Activated gamma-delta T cell (primary cell): ENCODE results near the gene FOXD2.

Experiments used
- DNase-seq: peaks from one replicate; lab custom pipeline; 2025; lab: John Stamatoyannopoulos, UW

FOXD2 gene

GRCh38 chr1:47417170-47418044 is 20.4 kb upstream of the FOXD2 start:
- DNase-seq = no peak

GRCh38 chr1:47418122-47418521 is 19.7 kb upstream of the FOXD2 start:
- DNase-seq = no peak

GRCh38 chr1:47418681-47419325 is 19.0 kb upstream of the FOXD2 start:
- DNase-seq = no peak

- DNase-seq = no peak
Measured at GRCh38 chr1:47420547-47420946, 17.3 kb upstream of the FOXD2 start.

DNA sequence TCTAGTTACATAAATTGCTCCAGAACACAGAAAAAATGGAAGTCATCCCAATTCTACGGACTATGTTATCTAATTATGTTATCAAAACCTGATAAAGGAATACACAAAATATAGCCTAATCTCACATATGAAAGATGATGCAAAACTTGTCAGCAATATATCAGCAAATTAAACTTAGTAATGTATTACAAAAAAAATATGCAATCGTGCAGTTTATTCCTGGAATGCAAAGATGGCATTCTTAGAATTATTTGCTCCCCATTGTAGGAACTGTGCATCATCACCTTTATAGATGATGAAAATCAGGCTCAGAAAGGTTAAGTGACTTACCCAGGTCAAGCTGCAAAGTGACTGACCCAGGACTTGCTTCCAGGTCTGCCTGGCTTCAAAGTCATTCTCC is 14.0 kb upstream of the FOXD2 start:
- no peak for DNase-seq

GRCh38 chr1:47424336-47424982 is 13.4 kb upstream of the FOXD2 start:
- DNase-seq = no peak

- no peak for DNase-seq
Measured at GRCh38 chr1:47431534-47431933, 6.3 kb upstream of the FOXD2 start.

GRCh38 chr1:47432071-47433036 is 5.5 kb upstream of the FOXD2 start:
- no peak for DNase-seq

DNA sequence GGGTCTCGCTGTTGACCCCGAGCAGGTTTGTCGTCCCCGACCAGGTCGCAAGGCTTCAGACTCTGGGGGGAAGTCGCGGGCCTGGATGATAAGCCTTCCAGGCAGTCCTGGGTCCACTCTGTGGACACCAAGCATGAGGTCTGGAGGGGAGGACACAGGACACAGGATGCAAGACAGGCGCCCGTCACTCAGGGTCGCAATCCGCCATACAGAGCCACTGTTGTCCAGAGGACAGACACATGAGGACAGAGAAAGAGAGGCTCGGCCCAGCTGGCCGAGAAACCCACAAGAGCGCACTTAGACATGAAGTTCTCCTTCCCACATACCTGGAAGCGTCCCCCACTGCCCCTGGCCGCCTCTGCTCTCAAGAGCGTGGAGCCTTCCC is 4.8 kb upstream of the FOXD2 start:
- no peak for DNase-seq

DNA sequence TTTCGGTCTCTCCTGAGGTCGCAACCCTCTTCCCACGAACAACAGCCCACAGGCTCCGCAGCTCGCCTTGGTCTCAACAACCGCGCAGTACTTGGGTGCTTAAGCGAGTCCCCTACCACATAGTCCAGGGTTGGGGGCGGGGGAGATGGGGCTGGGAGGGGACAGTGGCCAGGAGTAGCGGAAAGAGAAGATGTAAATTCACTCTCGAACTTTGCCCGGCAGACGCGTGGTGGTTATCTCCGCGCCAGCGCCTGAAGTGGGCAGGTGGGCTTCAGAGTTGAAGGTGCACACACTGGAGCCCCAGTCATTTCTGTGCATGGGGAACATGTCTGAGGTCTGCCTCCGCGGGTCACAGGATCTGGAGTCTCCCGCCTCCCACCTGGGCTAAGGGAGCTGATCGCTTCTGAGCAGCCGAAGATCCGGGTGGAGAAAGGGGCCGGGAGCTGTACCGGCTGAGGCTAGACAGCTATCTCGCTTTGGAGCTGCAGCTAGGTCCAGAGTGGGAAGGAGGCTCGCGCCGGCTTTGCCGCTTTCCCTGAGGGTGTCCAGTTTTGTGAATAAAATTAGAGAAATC is 4.3 kb upstream of the FOXD2 start:
- DNase-seq = no peak

DNA sequence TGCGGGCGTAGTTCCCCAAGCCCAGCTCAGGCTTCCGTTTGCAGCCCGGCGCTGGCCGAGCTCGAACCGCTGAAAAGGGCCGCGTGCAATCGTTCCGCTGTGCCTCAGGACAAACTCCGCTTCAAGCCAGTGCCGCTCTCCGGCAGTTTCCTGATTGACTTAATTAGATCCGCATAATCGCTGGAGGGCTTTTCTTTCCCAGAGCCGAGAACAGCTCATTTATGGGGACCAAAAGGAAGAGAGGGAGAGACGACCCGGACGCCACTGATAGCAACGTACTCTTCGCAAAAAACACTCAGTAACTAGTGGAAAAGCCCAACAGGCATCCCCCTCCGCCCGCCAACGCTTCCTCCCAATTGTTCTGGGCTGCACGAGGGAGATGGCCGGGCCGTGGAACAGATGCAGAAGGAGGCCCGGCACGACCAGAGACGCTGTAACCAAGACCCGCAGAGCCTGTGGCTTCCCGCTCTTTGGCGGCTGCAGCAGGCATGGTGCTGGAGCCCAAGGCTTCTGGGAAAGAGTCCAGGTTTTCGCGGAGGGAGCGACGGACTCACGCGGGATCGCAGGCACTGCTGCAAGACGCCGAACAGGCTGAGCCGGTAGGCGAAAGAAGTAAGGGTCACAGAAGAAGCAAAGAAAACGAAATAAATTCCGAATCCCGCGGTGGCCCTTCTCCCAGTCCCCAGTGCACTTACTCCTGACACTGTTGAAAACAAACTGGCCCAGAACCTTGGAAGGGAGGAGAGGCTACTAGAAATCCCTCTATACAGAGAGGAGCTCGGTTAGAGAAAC is 3.6 kb upstream of the FOXD2 start:
- no peak for DNase-seq

GRCh38 chr1:47435506-47436303 is 2.1 kb upstream of the FOXD2 start:
- no peak for DNase-seq

GRCh38 chr1:47436304-47436978 is 1.4 kb upstream of the FOXD2 start:
- peak; percentile 39 for DNase-seq

- DNase-seq = no peak
Measured at GRCh38 chr1:47436979-47437446, 831 bp upstream of the FOXD2 start.

DNA sequence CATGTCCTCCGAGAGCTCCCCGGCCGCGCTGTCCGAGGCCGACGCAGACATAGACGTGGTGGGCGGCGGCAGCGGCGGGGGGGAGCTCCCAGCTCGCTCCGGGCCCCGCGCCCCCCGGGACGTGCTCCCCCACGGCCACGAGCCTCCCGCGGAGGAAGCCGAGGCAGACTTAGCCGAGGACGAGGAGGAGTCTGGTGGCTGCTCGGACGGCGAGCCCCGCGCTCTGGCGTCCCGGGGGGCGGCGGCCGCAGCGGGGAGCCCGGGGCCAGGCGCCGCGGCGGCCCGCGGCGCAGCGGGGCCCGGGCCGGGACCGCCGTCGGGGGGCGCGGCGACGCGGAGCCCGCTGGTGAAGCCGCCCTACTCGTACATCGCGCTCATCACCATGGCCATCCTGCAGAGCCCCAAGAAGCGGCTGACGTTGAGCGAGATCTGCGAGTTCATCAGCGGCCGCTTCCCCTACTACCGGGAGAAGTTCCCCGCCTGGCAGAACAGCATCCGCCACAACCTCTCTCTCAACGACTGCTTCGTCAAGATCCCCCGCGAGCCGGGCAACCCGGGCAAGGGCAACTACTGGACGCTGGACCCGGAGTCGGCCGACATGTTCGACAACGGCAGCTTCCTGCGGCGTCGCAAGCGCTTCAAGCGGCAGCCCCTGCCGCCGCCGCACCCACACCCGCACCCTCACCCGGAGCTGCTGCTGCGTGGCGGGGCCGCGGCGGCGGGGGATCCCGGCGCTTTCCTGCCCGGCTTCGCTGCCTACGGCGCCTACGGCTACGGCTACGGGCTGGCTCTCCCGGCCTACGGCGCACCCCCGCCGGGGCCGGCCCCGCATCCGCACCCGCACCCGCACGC is 547 bp downstream of the FOXD2 start:
- no peak for DNase-seq

DNA sequence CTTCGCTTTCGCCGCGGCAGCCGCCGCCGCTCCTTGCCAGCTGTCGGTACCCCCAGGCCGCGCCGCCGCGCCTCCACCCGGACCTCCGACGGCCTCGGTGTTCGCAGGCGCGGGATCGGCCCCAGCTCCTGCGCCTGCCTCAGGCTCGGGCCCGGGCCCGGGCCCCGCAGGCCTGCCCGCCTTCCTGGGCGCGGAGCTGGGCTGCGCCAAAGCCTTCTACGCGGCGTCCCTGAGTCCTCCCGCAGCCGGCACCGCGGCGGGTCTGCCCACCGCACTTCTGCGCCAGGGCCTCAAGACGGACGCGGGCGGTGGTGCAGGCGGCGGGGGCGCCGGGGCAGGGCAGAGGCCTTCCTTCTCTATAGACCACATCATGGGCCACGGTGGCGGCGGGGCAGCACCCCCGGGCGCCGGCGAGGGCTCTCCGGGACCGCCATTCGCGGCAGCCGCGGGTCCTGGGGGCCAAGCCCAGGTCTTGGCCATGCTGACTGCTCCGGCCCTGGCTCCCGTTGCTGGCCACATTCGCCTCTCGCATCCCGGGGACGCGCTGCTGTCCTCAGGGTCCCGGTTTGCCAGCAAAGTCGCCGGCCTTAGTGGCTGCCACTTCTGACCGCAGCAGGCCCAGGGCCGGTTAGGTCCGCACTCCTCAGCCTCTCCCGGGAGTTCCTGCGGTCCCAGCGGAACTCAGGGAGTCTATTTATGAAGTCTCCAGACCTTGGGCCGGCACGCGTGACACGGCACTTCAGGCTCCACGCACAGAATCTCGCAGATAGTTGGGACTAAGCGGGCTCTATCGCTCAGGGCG is 1.4 kb downstream of the FOXD2 start:
- DNase-seq = no peak
